ENCODE results near the gene PRKCE. TPM values are rescaled to one million over a fixed set of nuclear protein-coding genes. Genes with fewer than 3 reads are reported as not detected.
A peak's percentile ranks its signal among the peaks of the same experiment; 100 is the strongest.

The PRKCE gene
- total RNA-seq, 1 experiment from 2014 or later = 12.1 TPM

DNA sequence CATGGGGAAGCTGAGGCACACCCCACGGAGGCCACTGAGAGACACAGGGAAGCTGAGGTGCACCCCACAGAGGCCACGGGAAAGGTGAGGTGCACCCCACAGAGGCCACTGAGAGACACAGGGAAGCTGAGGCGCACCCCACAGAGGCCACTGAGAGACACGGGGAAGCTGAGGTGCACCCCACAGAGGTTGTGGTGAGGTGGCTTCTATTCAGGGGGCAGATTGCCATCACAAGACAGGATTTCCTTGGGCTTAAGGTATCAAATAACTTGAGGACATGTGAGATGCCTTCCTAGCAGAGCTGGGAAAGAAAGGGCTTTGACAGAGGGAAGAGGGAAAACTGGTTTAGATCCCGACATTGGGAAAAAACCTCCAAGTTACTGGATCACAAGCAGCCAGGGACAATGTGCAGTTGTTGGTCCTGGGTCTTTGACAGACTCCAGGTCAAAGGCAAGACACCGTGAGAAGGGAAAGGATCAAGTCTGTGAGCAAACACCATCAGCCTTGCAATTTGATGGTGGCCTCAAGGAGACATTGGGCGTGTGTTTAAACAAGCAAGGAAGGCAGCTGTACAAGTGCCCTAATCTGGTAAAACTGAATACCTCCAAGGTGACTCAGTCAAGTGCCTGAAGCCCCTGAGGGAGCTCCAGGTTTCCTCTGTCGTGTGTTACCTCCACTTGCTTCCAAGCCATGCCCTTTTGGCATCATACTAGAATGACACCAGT is 512.5 kb downstream of the PRKCE start:
- intact Hi-C loops (cut with micrococcal nuclease) = no loop called here
- BruUV-seq (replicated peaks) = no TSS peak
- CTCF ChIA-PET = interaction anchor here (0.6 to 2.3 kb wide), 7 partner anchors 8 to 135 kb away, joined by 3 to 13 read pairs (median 3); no protein-coding TSS in a partner anchor
- Mint-ChIP-seq H3K9me3 (ENCODE audit: unreplicated experiment) (no peaks in the 10 kb centered on the region), H3K27me3 (ENCODE audit: insufficient read depth, unreplicated experiment) (no peaks in the 10 kb centered on the region), H3K36me3 (ENCODE audit: insufficient read depth, unreplicated experiment) (peaks cover 8% of the 10 kb centered on the region), H3K27ac (ENCODE audit: low read depth, unreplicated experiment) (peak overlapping the region; percentile 32), H3K4me3 (ENCODE audit: unreplicated experiment) (no peak overlapping the region), H3K4me1 (ENCODE audit: insufficient read depth, unreplicated experiment) (peaks cover 35% of the 10 kb centered on the region)
- DNase-seq (ENCODE audit: unreplicated experiment) = peak; percentile 83
- POLR2A ChIA-PET = interaction anchor here (1.0 to 1.7 kb wide), 7 partner anchors 13 to 101 kb away, joined by 3 to 9 read pairs (median 5); no protein-coding TSS in a partner anchor
- TF ChIP-seq, protein P1, sequence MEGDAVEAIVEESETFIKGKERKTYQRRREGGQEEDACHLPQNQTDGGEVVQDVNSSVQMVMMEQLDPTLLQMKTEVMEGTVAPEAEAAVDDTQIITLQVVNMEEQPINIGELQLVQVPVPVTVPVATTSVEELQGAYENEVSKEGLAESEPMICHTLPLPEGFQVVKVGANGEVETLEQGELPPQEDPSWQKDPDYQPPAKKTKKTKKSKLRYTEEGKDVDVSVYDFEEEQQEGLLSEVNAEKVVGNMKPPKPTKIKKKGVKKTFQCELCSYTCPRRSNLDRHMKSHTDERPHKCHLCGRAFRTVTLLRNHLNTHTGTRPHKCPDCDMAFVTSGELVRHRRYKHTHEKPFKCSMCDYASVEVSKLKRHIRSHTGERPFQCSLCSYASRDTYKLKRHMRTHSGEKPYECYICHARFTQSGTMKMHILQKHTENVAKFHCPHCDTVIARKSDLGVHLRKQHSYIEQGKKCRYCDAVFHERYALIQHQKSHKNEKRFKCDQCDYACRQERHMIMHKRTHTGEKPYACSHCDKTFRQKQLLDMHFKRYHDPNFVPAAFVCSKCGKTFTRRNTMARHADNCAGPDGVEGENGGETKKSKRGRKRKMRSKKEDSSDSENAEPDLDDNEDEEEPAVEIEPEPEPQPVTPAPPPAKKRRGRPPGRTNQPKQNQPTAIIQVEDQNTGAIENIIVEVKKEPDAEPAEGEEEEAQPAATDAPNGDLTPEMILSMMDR (IDR thresholded peaks at IDR 0.05; ENCODE audit: unreplicated experiment) = no peak

- peaks cover 35% of the 10 kb centered on the region for H3K4me1 Mint-ChIP-seq (ENCODE audit: insufficient read depth, unreplicated experiment)
- H3K4me3 Mint-ChIP-seq (ENCODE audit: unreplicated experiment) = no peak overlapping the region
- BruUV-seq (replicated peaks) = no TSS peak
- POLR2A ChIA-PET = interaction anchor here (0.5 to 1.7 kb wide), 9 partner anchors 11 to 60 kb away, joined by 3 to 9 read pairs (median 4); no protein-coding TSS in a partner anchor
- peak overlapping the region; percentile 32 for H3K27ac Mint-ChIP-seq (ENCODE audit: low read depth, unreplicated experiment)
- CTCF ChIA-PET = interaction anchor here (0.6 to 1.8 kb wide), 3 partner anchors 38 to 102 kb away, joined by 3 to 13 read pairs (median 3); no protein-coding TSS in a partner anchor
- H3K36me3 Mint-ChIP-seq (ENCODE audit: insufficient read depth, unreplicated experiment) = peaks cover 8% of the 10 kb centered on the region
- intact Hi-C loops (cut with micrococcal nuclease) = no loop called here
- no peaks in the 10 kb centered on the region for H3K27me3 Mint-ChIP-seq (ENCODE audit: insufficient read depth, unreplicated experiment)
- H3K9me3 Mint-ChIP-seq (ENCODE audit: unreplicated experiment) = no peaks in the 10 kb centered on the region
- peak; percentile 94 for DNase-seq (ENCODE audit: unreplicated experiment)
- TF ChIP-seq, protein P1 (IDR thresholded peaks at IDR 0.05; ENCODE audit: unreplicated experiment) = no peak
Measured at GRCh38 chr2:46164529-46165301, 513.2 kb downstream of the PRKCE start.

GRCh38 chr2:46165916-46166315 is 514.4 kb downstream of the PRKCE start:
- Mint-ChIP-seq H3K27ac (ENCODE audit: low read depth, unreplicated experiment) (no peak overlapping the region), H3K4me1 (ENCODE audit: insufficient read depth, unreplicated experiment) (peaks cover 47% of the 10 kb centered on the region), H3K4me3 (ENCODE audit: unreplicated experiment) (no peak overlapping the region), H3K36me3 (ENCODE audit: insufficient read depth, unreplicated experiment) (peaks cover 8% of the 10 kb centered on the region), H3K9me3 (ENCODE audit: unreplicated experiment) (no peaks in the 10 kb centered on the region), H3K27me3 (ENCODE audit: insufficient read depth, unreplicated experiment) (no peaks in the 10 kb centered on the region)
- TF ChIP-seq, protein P1 (IDR thresholded peaks at IDR 0.05; ENCODE audit: unreplicated experiment) = no peak
- DNase-seq (ENCODE audit: unreplicated experiment) = no peak
- intact Hi-C loops (cut with micrococcal nuclease) = no loop called here
- ChIA-PET CTCF (no interaction called here), POLR2A (no interaction called here)
- BruUV-seq (replicated peaks) = no TSS peak

- Mint-ChIP-seq H3K36me3 (ENCODE audit: insufficient read depth, unreplicated experiment) (peaks cover 8% of the 10 kb centered on the region), H3K4me1 (ENCODE audit: insufficient read depth, unreplicated experiment) (peaks cover 48% of the 10 kb centered on the region), H3K9me3 (ENCODE audit: unreplicated experiment) (no peaks in the 10 kb centered on the region), H3K4me3 (ENCODE audit: unreplicated experiment) (no peak overlapping the region), H3K27ac (ENCODE audit: low read depth, unreplicated experiment) (no peak overlapping the region), H3K27me3 (ENCODE audit: insufficient read depth, unreplicated experiment) (no peaks in the 10 kb centered on the region)
- TF ChIP-seq, protein P1 (IDR thresholded peaks at IDR 0.05; ENCODE audit: unreplicated experiment) = no peak
- POLR2A ChIA-PET = no interaction called here
- CTCF ChIA-PET = interaction anchor here (1.4 kb wide), 1 partner anchor 105 kb away, joined by 3 read pairs; no protein-coding TSS in a partner anchor
- intact Hi-C loops (cut with micrococcal nuclease) = no loop called here
- DNase-seq (ENCODE audit: unreplicated experiment) = peak; percentile 52
- no TSS peak for BruUV-seq (replicated peaks)
Measured at GRCh38 chr2:46167406-46167805, 515.9 kb downstream of the PRKCE start.

Data from MCF 10A (cell line).